Osteoblast (primary cell): ENCODE results near the gene SLC13A3. TPM values are rescaled to one million over a fixed set of nuclear protein-coding genes. Genes with fewer than 3 reads are reported as not detected.

Source experiments
- DNase-seq: peaks from one replicate; pipeline ENCODE4 v3.0.0; 2011; ENCODE audit warnings: low spot score, mixed read lengths; ENCODE audit not compliant: insufficient read length; ENCODE audit errors: missing footprints
- H2AFZ ChIP-seq: 2 replicates; pipeline ENCODE4 v1.6.0; 2011; ENCODE audit warnings: mild to moderate bottlenecking, low read length
- H3K27ac ChIP-seq: 2 replicates; pipeline ENCODE4 v1.5.1; 2011; ENCODE audit warnings: mild to moderate bottlenecking, low read depth, low read length, moderate library complexity
- H3K27me3 ChIP-seq: 2 replicates; pipeline ENCODE4 v1.6.0; 2012; ENCODE audit warnings: mild to moderate bottlenecking, control low read depth, inconsistent platforms, low read length, moderate library complexity; ENCODE audit not compliant: insufficient read depth
- H3K36me3 ChIP-seq: 2 replicates; pipeline ENCODE4 v1.5.1; 2011; ENCODE audit warnings: mild to moderate bottlenecking, low read length, control low read depth, moderate library complexity; ENCODE audit not compliant: insufficient read depth
- H3K4me1 ChIP-seq: 2 replicates; pipeline ENCODE4 v1.5.1; 2011; ENCODE audit warnings: mild to moderate bottlenecking, low read length, control low read depth, moderate library complexity; ENCODE audit not compliant: insufficient read depth
- H3K4me2 ChIP-seq: 2 replicates; pipeline ENCODE4 v1.6.0; 2011; ENCODE audit warnings: mild to moderate bottlenecking, low read length; ENCODE audit not compliant: insufficient read depth
- H3K4me3 ChIP-seq: fragments of 200-600 bp; sonication (generic); 3 replicates; pipeline ENCODE4 v1.5.1; 2012; ENCODE audit warnings: mild to moderate bottlenecking, low read length, inconsistent platforms; ENCODE audit not compliant: insufficient read depth
- H3K79me2 ChIP-seq: 2 replicates; pipeline ENCODE4 v1.6.0; 2012; ENCODE audit warnings: mild to moderate bottlenecking, low read length, control low read depth, inconsistent platforms; ENCODE audit not compliant: insufficient read depth
- H3K9me3 ChIP-seq: 2 replicates; pipeline ENCODE4 v1.5.1; 2011; ENCODE audit warnings: low read depth, low read length, control low read depth
- H4K20me1 ChIP-seq: 2 replicates; pipeline ENCODE4 v1.6.0; 2012; ENCODE audit warnings: mild to moderate bottlenecking, low read length, control low read depth; ENCODE audit not compliant: insufficient read depth
- total RNA-seq: library from RNA; depleted of rRNA; stranded (reverse); fragments of >200 nt; gene quantifications from 2 replicates; pipeline ENCODE4 v1.2.3, GENCODE V29; 2012
- TF ChIP-seq, protein P1 (sequence below): IDR thresholded peaks from 2 replicates; pipeline ENCODE4 v1.5.1; 2011; ENCODE audit warnings: mild to moderate bottlenecking, low read depth, low read length, moderate library complexity; ENCODE audit errors: extremely low read depth

The SLC13A3 gene
- total RNA-seq, 1 donor, result 1.8 TPM

DNA sequence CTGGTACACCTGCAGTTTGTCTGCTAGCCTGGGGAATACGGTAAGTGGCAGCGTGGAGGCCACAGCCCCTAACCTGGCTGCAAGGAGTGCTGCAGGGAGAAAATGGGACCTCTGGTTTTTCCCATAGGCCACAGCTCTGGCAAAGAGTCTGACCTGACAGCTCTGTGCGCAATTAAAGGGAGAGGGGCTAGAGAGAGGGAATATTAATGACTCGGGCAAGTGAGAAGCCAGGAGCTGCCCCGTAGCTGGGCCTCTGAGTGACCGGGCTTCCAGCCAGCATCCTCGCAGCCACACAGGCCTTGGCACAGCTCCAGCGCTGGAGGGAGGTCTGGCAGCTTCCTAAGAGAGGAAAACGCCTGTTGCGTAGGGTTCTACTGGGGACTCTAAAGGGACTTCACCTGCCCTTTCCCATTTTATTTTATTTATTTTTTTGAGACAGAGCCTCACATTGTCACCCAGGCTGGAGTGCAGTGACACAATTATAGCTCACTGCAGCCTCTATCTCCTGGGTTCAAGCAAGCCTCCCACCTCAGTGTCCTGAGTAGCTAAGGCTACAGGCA lies 82.6 kb downstream of the SLC13A3 start:
- H3K4me2 ChIP-seq, result no peak overlapping the region
- peaks cover 3% of the 10 kb centered on the region for H3K27me3 ChIP-seq
- H3K4me3 ChIP-seq, result no peak overlapping the region
- no peaks in the 10 kb centered on the region for H3K4me1 ChIP-seq
- H3K79me2 ChIP-seq, result no peaks in the 10 kb centered on the region
- no peak for DNase-seq
- H3K9me3 ChIP-seq, result no peaks in the 10 kb centered on the region
- TF ChIP-seq, protein P1, sequence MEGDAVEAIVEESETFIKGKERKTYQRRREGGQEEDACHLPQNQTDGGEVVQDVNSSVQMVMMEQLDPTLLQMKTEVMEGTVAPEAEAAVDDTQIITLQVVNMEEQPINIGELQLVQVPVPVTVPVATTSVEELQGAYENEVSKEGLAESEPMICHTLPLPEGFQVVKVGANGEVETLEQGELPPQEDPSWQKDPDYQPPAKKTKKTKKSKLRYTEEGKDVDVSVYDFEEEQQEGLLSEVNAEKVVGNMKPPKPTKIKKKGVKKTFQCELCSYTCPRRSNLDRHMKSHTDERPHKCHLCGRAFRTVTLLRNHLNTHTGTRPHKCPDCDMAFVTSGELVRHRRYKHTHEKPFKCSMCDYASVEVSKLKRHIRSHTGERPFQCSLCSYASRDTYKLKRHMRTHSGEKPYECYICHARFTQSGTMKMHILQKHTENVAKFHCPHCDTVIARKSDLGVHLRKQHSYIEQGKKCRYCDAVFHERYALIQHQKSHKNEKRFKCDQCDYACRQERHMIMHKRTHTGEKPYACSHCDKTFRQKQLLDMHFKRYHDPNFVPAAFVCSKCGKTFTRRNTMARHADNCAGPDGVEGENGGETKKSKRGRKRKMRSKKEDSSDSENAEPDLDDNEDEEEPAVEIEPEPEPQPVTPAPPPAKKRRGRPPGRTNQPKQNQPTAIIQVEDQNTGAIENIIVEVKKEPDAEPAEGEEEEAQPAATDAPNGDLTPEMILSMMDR, result no peak
- no peak overlapping the region for H2AFZ ChIP-seq
- H3K36me3 ChIP-seq, result no peaks in the 10 kb centered on the region
- no peak overlapping the region for H3K27ac ChIP-seq
- no peaks in the 10 kb centered on the region for H4K20me1 ChIP-seq

DNA sequence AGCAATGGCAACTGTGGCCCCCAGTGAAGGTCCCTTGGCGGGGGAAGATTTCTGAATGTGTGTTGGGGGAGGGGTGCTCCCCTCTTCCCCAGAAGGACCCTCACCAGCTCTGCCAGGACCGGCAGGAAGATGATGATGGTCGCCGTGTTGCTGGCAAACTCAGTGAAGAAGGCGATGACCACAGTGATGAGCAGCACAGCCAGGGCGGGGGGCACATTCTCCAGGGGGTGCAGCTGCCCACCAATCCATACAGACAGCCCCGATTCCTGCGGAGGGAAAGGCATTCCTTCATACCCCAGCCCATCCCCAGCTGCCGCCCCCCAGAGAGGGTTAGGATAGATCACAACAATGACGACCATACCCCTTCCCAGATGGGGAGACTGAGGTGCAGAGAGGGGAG lies 85.1 kb downstream of the SLC13A3 start:
- Histone ChIP-seq H3K4me3 (no peak overlapping the region), H2AFZ (no peak overlapping the region), H4K20me1 (no peaks in the 10 kb centered on the region), H3K9me3 (no peaks in the 10 kb centered on the region), H3K79me2 (no peaks in the 10 kb centered on the region), H3K4me1 (peaks cover 3% of the 10 kb centered on the region), H3K27ac (no peak overlapping the region), H3K4me2 (no peak overlapping the region), H3K27me3 (no peaks in the 10 kb centered on the region), H3K36me3 (no peaks in the 10 kb centered on the region)
- DNase-seq, result no peak
- TF ChIP-seq, protein P1, result no peak

DNA sequence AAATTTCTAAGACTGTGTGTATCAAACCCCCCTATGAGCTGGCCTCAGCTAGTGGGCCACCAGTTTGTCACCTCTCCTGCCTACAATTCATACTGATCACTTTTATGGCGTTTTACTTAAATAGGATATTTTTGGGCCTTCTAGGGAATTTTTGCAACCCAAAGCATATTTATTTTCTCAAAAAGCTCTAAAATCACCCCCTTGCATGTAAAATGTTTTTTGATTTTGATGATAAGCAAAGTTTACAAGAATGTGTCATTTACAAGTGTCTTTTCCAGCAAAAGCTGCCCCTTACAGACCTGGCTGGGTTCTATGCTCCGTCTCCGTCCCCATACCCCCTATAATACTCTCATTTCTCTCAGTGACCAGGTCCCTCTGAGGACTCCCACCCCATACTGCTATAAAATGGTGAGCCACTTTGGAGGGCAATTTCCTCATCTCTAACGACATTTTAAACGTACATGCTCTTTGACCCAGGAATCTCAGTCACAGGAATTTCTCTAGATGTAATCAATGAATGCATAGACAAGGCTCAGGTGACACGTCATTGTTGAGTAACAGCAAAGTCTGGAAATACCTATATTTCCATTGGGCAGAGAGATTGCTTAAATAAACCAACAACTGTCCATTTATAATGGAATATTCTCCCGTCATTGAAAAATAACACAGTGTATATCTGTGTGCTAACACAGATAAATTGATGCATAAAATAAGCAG lies 86.9 kb downstream of the SLC13A3 start:
- no peaks in the 10 kb centered on the region for H3K36me3 ChIP-seq
- no peaks in the 10 kb centered on the region for H4K20me1 ChIP-seq
- no peak overlapping the region for H3K4me2 ChIP-seq
- H3K79me2 ChIP-seq, result no peaks in the 10 kb centered on the region
- no peak overlapping the region for H2AFZ ChIP-seq
- H3K27me3 ChIP-seq, result no peaks in the 10 kb centered on the region
- H3K27ac ChIP-seq, result no peak overlapping the region
- TF ChIP-seq, protein P1, result no peak
- no peaks in the 10 kb centered on the region for H3K9me3 ChIP-seq
- H3K4me1 ChIP-seq, result peaks cover 3% of the 10 kb centered on the region
- no peak overlapping the region for H3K4me3 ChIP-seq
- no peak for DNase-seq

DNA sequence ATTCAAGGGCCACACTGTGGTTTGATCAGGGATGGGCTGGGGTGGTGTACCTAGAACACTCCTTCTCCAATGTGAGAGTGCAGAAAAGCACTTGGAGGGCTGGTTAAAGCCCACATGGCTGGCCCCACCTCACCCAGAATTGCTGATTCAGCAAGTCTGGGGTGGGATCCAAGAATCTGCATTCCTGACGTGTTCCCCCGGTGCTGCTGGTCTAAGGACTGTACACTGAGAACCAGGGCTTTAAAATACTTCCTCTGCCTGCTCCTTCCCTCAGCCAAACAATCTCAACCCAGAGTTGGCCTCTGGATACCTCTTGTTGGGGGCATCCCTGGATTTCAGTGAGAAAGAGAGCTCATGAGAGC lies 87.4 kb downstream of the SLC13A3 start:
- H2AFZ ChIP-seq, result no peak overlapping the region
- H3K79me2 ChIP-seq, result no peaks in the 10 kb centered on the region
- H3K27ac ChIP-seq, result no peak overlapping the region
- H3K27me3 ChIP-seq, result no peaks in the 10 kb centered on the region
- H3K4me3 ChIP-seq, result no peak overlapping the region
- no peaks in the 10 kb centered on the region for H4K20me1 ChIP-seq
- TF ChIP-seq, protein P1, result no peak
- H3K9me3 ChIP-seq, result no peaks in the 10 kb centered on the region
- no peak overlapping the region for H3K4me2 ChIP-seq
- peaks cover 5% of the 10 kb centered on the region for H3K4me1 ChIP-seq
- DNase-seq, result no peak
- no peaks in the 10 kb centered on the region for H3K36me3 ChIP-seq
